Testis (tissue), 2 donors: Measurements from ENCODE around the gene SAFB2.

Experiments used
- CTCF ChIP-seq, 3 experiments: fragments of 450-650 bp in 2 of 3; fragments of 200-600 bp in 1 of 3; sonication (generic) in 1 of 3; IDR thresholded peaks; one replicate each; pipeline ENCODE4 v1.5.1; 2016 to 2019; ENCODE audit warnings: antibody characterized with exemption in 3 of 3, mild to moderate bottlenecking in 2 of 3, moderate library complexity in 1 of 3
- POLR2A ChIP-seq: fragments of 450-650 bp; IDR thresholded peaks from one replicate; pipeline ENCODE4 v1.6.1; 2017; ENCODE audit warnings: antibody characterized with exemption, mild to moderate bottlenecking, moderate library complexity

GRCh38 chr19:5595745-5596144 is 26.8 kb downstream of the SAFB2 start:
- TF ChIP-seq CTCF (IDR thresholded peaks at IDR 0.05) (no peak), POLR2A (no peak)
